ENCODE measurements around the gene MATCAP1. TPM values are rescaled to one million over a fixed set of nuclear protein-coding genes. Genes with fewer than 3 reads are reported as not detected.
A peak's percentile ranks its signal among the peaks of the same experiment; 100 is the strongest.

The MATCAP1 gene
- total RNA-seq, 1 donor from 2014 or later = 14.2 TPM

- peak; percentile 92 for TF ChIP-seq CTCF (IDR thresholded peaks at IDR 0.05; ENCODE audit: borderline replicate concordance)
- DNase-seq = peak; percentile 93
- H3K4me1 ChIP-seq = peaks cover 33% of the 10 kb centered on the region
- intact Hi-C loops (cut with micrococcal nuclease) = no loop called here
- no peaks in the 10 kb centered on the region for H3K36me3 ChIP-seq
- H3K9me3 ChIP-seq (replicated peaks) = no peaks in the 10 kb centered on the region
- H3K4me3 ChIP-seq = peak overlapping the region; percentile 75
- H3K27ac ChIP-seq (replicated peaks) = peak overlapping the region; percentile 97
- H3K27me3 ChIP-seq (ENCODE audit: low read depth) = no peaks in the 10 kb centered on the region
Measured at GRCh38 chr16:67184995-67185650, 1.4 kb upstream of the MATCAP1 start.

GRCh38 chr16:67184453-67184994 lies 761 bp upstream of the MATCAP1 start:
- Histone ChIP-seq H3K9me3 (replicated peaks) (no peaks in the 10 kb centered on the region), H3K4me3 (peak overlapping the region; percentile 75), H3K27ac (replicated peaks) (peak overlapping the region; percentile 97), H3K36me3 (no peaks in the 10 kb centered on the region), H3K4me1 (peaks cover 33% of the 10 kb centered on the region), H3K27me3 (ENCODE audit: low read depth) (no peaks in the 10 kb centered on the region)
- no peak for TF ChIP-seq CTCF (IDR thresholded peaks at IDR 0.05; ENCODE audit: borderline replicate concordance)
- no peak for DNase-seq
- intact Hi-C loops (cut with micrococcal nuclease) = no loop called here

GRCh38 chr16:67183284-67183626 lies 508 bp downstream of the MATCAP1 start:
- H3K27ac ChIP-seq (replicated peaks) = peak overlapping the region; percentile 97

GRCh38 chr16:67182288-67182687 lies 1.5 kb downstream of the MATCAP1 start:
- DNase-seq = no peak
- Histone ChIP-seq H3K9me3 (replicated peaks) (no peaks in the 10 kb centered on the region), H3K36me3 (no peaks in the 10 kb centered on the region), H3K27ac (replicated peaks) (no peak overlapping the region), H3K4me3 (no peak overlapping the region), H3K27me3 (ENCODE audit: low read depth) (no peaks in the 10 kb centered on the region), H3K4me1 (peaks cover 51% of the 10 kb centered on the region)
- intact Hi-C loops (cut with micrococcal nuclease) = no loop called here
- no peak for TF ChIP-seq CTCF (IDR thresholded peaks at IDR 0.05; ENCODE audit: borderline replicate concordance)

More at GRCh38 chr16:67183284-67183626, 508 bp downstream of the MATCAP1 start:
- no peak for DNase-seq
- Histone ChIP-seq H3K36me3 (no peaks in the 10 kb centered on the region), H3K9me3 (replicated peaks) (no peaks in the 10 kb centered on the region), H3K27me3 (ENCODE audit: low read depth) (no peaks in the 10 kb centered on the region), H3K4me1 (peaks cover 42% of the 10 kb centered on the region), H3K4me3 (peak overlapping the region; percentile 75)
- intact Hi-C loops (cut with micrococcal nuclease) = no loop called here
- no peak for TF ChIP-seq CTCF (IDR thresholded peaks at IDR 0.05; ENCODE audit: borderline replicate concordance)

GRCh38 chr16:67181346-67181745 lies 2.4 kb downstream of the MATCAP1 start:
- H3K4me3 ChIP-seq = no peak overlapping the region
- H3K27me3 ChIP-seq (ENCODE audit: low read depth) = no peaks in the 10 kb centered on the region
- no peaks in the 10 kb centered on the region for H3K9me3 ChIP-seq (replicated peaks)
- intact Hi-C loops (cut with micrococcal nuclease) = no loop called here
- H3K4me1 ChIP-seq = peaks cover 51% of the 10 kb centered on the region
- no peak for TF ChIP-seq CTCF (IDR thresholded peaks at IDR 0.05; ENCODE audit: borderline replicate concordance)
- H3K36me3 ChIP-seq = peaks cover 3% of the 10 kb centered on the region
- no peak for DNase-seq
- peak overlapping the region; percentile 8 for H3K27ac ChIP-seq (replicated peaks)
